Measurements from ENCODE around the gene SMDT1. TPM values are rescaled to one million over a fixed set of nuclear protein-coding genes. Genes with fewer than 3 reads are reported as not detected.

Gene SMDT1
- total and polyA plus RNA-seq, 2 experiments from 2014 or later, result 4.9 to 97.9 TPM

- peak overlapping the region; percentile 83 for H3K4me2 ChIP-seq
- peaks cover 30% of the 10 kb centered on the region for H3K4me1 ChIP-seq (ENCODE audit: insufficient read depth)
- H3K9me2 ChIP-seq (ENCODE audit: insufficient read depth), result no peaks in the 10 kb centered on the region
- DNase-seq (ENCODE audit: low spot score) (no peak), ATAC-seq (no peak)
- H3K27ac ChIP-seq (ENCODE audit: low read depth), result no peak overlapping the region
- H3K9me3 Mint-ChIP-seq, result no peaks in the 10 kb centered on the region; the same call in 2 of the 3 replicates
- H3K4me3 Mint-ChIP-seq, result peak overlapping the region; percentile 58; the same call in 2 of the 3 replicates
- H3K27me3 Mint-ChIP-seq (ENCODE audit: insufficient read depth, low read depth, poor library complexity), result peaks cover 25% of the 10 kb centered on the region
- H3K36me3 Mint-ChIP-seq (ENCODE audit: low read depth), result no peaks in the 10 kb centered on the region; the same call in 2 of the 3 replicates
- H2AFZ ChIP-seq, result peak overlapping the region; percentile 80; the same call in 1 of the 2 replicates
- H4K20me1 ChIP-seq (replicated peaks; ENCODE audit: insufficient read depth), result no peaks in the 10 kb centered on the region
- H3K36me3 ChIP-seq (ENCODE audit: insufficient read depth), result no peaks in the 10 kb centered on the region
- H3K4me1 Mint-ChIP-seq, result peaks cover 34% of the 10 kb centered on the region
- peak overlapping the region; percentile 57 for H3K4me3 ChIP-seq
- peaks cover 16% of the 10 kb centered on the region for H3F3A ChIP-seq (replicated peaks; ENCODE audit: low read depth)
- TF ChIP-seq REST (IDR thresholded peaks at IDR 0.05; ENCODE audit: unreplicated experiment), result no peak
- TF ChIP-seq CREB1 (CRISPR knock-in tag; IDR thresholded peaks at IDR 0.05; ENCODE audit: low read depth), result no peak
- TF ChIP-seq CTCF (conservative IDR thresholded peaks at IDR 0.05; ENCODE audit: low read depth in 2 of 2), result no peak
- no peak for TF ChIP-seq STAT1 (IDR thresholded peaks at IDR 0.05; ENCODE audit: unreplicated experiment)
- no peak for TF ChIP-seq POLR2AphosphoS5 (IDR thresholded peaks at IDR 0.05; ENCODE audit: low read depth)
- TF ChIP-seq ZNF114 (CRISPR knock-in tag; IDR thresholded peaks at IDR 0.05), result no peak
- TF ChIP-seq NANOG (IDR thresholded peaks at IDR 0.05; ENCODE audit: borderline replicate concordance), result no peak
- TF ChIP-seq EZH2phosphoT487 (IDR thresholded peaks at IDR 0.05; ENCODE audit: unreplicated experiment), result no peak
- TF ChIP-seq ZNF331 (CRISPR knock-in tag; IDR thresholded peaks at IDR 0.05; ENCODE audit: low read depth), result no peak
- no peak for TF ChIP-seq EZH2 (IDR thresholded peaks at IDR 0.05; ENCODE audit: low read depth, unreplicated experiment)
- no peak for TF ChIP-seq ZNF462 (CRISPR knock-in tag; IDR thresholded peaks at IDR 0.05)
- no peak for TF ChIP-seq JUNB (IDR thresholded peaks at IDR 0.05; ENCODE audit: unreplicated experiment)
- H3K79me2 ChIP-seq (replicated peaks; ENCODE audit: insufficient read depth), result no peaks in the 10 kb centered on the region; the same call in 1 of the 2 replicates
- H3K27me3 ChIP-seq (ENCODE audit: insufficient read depth), result peaks cover 11% of the 10 kb centered on the region
- H3K27ac Mint-ChIP-seq, result no peak overlapping the region
These were observed 4.4 kb upstream of the SMDT1 start for GRCh38 chr22:42074846-42075676.

Data from GM23338 (cell line).